NOMO-1 treated with dmso at 0.1 percent for 144 hours (cell line): ENCODE measurements around the gene VAX1.

ENCODE experiments used
- DNase-seq: peaks from one replicate; lab custom pipeline; 2025; ENCODE audit not compliant: unreplicated experiment; lab: John Stamatoyannopoulos, UW

Gene VAX1

DNA sequence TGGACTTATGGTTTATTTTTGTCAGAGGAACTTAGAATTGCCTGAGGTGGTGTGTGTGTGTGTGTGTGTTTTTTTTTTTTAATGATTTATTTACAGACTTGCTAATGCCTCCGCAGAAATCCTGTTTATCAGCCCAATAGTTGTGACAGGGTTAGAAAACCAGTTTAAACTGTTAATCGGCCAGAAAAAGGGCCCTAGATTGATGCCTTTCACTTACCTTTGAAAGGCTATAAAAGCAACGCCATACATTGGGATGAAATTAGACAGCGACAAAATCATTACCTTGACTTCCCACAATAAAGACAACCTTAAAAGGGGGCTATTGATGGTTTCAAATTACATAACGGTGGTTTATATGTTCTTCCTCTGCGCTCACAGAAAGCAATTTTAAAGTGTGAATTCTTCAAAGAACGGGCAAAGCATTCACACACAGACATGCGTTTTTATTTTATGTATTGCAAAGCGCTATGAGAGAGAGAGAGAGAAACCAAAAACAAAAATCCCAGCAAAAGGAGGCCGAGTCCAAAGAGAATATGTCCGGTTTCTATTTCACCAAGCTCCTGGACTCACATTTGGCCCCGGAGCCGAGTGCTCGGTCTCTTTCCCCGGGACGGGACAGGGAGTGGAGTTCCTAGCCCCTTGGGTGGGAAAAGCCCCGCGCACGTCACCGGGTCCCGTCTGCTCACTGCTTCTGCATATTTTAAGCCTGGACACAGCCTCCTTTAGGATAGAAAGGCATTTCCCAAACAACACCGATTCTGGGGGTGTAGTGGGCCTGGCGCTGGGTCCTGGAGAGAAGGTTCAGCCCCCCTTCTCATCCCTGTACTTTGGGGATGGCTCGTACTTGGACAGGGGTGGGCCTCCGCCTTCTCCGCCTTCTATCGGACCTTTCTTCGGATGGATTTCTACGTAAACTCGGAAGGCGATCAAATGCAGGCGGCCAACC lies 26.8 kb upstream of the VAX1 start:
- DNase-seq, result no peak

DNA sequence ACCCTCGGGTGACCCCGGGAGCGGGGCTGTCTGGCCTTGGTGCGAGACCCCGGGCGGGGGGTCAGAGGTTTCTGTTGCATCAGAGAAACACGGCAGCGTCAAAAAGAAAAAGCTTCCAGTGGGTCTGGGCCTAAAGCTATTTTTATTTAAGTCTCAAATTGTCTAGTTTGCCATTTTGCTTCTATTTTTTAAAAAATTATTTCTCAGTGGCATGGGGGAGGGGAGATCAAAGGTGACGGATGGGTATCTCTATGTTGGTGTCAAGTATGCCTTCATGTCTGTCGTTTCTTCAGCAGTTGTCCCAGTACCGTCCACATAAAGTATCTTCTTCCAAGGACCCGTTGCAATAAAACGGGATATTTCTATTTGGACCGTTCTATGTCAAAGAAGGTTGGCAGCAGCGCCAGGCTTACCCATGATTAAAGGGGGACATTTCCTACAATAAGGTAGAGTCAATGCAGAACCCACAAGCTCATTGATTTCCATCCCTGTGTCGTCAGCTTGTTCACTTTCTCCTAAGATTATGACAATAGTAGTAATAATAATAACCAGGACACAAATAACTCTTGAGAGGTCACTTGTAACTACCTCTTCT lies 26.0 kb upstream of the VAX1 start:
- no peak for DNase-seq

DNA sequence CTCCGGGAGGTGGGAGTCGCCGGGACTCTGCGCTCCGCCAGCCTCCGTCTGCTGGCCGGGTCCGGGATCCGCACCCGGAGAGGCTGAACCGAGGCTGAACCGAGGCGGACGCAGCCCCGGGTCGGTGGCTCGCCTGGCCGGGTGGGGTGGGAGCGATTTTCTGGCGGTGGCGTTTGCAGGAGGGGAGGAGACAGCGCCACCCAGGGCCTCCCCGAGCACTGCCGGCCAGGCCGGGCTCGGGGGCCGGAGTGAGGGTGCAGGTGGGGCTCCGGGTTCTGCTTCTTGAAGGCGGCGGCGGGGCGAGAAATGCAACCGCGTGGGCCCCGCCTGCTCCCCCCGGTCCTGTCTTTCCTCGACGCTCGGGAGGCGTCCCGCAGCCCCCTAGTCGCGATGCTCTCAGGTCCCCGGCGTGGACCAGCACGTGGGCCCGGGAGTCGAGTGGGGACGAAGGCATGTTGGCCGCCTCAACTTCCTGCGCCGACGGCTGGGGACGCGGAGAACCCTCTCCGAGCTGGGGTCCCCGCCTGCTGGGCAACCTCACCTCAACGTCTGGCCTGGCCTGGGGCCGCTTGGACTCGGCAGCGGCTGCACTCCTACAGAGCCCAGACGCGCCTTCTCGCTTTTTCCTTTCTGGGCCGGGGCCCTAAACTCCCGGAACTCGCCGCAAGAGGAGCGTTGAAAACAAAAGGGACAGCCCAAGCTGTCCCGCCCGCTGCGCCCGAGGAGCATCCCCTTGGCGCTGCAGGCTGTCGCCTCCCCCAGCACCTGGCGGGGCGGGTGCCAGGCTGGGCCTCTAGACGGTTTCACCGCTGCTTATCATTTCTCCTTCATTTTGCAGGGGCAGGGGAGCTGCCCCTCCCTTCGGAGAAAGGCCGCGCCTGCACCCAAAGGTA lies 25.2 kb upstream of the VAX1 start:
- DNase-seq, result no peak

DNA sequence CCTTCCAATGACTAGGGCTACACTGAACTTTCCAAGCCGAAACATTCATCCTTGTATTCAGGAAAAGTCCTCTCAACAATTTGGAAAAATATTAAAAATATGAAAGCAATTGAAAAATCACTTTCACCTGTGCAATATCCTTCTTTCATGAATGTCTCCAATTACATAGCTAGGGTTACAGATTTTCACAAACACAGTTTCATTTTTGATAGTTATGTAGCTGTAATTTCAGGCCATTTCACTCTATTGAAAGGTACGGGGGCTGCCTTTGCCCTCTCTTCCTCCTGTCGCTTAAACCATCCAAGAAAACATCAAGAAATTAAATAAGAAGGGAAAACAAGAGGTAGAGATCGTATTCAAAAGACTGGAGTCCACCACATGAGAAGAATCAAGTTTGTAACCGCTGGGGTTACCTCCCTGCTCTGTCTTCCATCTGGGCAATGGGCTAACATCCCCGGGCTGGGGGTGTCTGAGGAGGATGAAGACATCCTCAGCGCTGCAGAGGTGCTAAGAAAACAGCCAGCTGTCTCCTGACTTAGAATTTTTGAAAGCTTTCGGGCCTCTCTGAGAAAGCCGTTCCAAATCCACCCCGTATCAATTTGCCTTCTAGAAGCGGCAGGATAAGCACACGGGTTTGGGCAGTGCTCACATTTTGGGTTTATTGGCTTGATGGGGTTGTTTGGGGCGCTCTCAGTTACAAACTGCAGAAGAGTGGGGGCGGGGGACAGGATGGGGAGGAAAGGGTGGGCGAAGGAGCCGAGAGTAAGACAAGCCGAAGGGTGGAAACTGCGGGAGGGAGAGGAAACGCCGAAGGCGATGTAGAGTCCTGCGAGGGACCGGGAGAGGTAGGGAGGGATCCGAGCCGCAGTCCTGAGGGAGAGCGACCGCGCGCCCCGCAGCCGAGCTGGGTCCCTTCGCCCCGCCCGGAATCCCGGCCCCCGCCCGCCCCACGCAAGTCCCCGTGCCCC lies 24.3 kb upstream of the VAX1 start:
- no peak for DNase-seq

DNA sequence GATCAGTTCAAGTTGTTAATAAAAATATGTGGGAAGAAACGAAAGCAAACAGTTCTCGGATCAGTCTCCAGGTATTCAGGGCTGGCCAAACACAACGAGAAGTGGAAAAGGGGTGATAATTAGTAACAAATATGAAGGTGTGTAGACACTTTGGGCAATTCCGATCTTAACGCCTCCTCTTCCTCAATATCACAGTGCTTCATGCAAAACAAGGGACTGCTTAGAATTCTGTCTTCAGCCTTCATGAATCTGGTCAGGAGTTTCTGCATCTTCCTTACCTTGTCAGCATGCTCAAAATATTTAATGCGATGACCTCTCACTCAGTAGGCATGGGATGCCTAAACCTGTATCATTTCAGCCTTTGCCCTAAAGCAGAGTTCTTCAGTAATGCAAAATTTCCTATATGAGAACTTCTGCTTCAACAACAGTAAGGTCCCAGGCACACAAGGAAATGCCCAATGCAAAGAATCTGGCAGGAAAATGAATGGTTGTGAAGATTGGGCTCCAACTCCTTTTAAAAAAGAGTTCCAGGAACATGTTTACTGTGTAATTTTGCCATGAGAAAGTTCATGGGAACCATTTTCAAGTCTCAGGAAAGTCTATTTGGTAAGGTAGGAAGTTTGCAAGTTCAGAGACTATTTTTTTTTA lies 23.4 kb upstream of the VAX1 start:
- DNase-seq, result no peak

DNA sequence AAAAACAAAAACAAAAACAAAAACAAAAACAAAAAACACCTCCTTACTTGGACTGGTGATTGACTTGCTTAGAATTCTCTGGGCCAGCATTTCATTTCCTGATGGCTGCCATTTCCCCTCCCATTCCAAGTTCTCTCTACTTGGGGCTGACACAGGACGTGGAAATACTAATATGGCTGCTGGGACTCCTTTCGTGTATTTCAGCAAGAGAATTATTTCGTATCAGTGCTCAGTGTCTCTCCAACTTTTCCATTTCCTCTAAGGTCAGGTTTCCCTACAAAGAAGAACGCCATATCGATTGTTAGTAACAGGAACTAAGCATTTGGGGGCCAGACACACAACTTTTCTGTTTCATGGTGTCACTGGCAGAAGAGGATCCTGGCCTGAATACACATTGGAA lies 22.5 kb upstream of the VAX1 start:
- DNase-seq, result no peak

DNA sequence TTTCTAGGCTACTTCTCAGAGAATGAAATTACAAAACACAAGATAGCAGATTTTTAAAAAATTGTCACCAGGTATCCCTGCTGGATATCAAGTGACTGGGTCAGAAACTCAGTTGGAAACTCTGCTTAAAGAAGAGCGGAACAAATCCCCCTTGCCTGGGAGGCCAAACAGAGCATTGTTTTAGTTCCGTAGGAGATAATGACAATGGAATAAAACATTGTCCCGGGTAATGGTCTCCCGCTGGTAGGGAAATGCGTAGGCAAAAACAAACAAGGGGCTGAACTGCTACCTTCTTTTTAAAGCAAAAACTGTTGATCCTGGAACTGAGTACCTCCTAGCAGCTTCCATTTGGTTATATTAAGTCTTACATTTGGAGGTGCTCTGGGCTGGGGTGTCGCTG lies 21.3 kb upstream of the VAX1 start:
- DNase-seq, result no peak

DNA sequence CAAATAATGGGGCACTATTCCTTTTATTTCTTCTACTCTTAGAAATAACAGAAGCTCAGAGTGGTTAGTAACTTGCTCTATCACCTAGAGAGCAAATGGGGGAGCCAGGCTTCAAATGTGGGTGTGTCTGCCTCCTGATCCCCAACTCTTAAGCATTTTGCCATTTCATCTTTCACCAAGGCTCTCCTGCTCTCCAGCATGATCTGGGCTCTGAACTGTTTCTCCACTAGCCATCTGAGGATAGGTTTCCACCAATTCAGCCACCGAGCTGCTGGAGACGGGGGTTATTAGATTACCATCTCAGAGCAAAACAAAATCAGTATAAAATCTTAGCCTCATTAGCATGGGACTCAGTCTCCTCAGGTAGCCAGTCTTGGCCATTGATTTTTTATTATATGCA lies 20.2 kb upstream of the VAX1 start:
- DNase-seq, result no peak

DNA sequence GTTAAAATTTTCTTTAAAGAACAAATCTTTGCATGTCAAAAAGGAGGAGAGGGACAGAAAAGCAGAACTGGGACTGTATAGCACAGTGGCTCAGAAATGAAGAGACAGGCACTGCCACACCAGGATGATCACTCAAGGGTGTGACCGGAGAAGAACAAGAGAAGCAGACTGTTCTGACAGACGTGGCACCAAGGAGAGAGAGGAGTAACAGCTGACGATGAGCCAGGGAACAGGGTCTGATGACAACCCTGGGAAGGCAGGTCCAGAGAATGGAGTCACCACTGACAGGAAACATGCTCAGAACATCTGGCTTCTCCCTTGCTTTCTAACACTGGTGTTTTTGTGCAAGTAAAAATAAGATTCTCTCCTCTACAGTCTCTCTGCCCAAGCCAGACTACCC lies 14.6 kb upstream of the VAX1 start:
- DNase-seq, result no peak

DNA sequence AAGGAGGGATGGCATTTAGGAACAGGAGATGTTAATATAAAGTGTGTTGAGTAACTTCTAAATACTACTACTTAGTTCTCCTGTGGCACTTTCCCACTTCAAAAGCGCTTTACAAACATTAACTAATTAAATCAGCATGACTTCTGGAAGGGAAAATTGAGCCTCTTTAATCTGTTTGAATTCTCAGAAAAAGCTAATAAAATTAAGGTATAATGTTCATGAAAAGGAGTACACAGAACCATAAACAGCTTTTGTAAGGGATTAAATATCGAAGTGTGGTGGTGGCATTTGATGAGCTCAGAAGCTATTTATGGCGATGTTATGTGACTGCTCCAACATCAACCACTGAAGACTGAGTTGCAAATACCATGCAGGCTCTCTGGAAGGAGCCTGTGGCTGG lies 10.2 kb upstream of the VAX1 start:
- DNase-seq, result no peak

DNA sequence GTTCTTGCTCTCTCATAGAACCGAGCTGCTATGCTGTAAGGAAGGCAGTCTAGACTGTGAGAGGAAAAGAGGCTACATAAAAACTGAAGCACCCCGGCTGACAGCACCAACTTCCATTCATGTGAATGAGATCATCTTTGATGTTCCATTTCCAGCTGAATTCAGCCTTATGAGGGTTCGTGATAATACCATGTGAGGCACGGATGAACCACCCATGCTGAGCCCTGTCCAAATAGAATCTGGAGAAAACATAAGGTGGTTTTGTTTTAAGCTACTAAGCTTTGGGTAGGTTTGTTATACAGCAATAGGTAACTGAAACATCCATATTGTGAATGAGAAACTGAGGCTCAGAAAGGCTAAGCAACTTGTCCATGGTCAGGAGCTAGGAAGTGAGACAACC lies 6.9 kb upstream of the VAX1 start:
- no peak for DNase-seq

DNA sequence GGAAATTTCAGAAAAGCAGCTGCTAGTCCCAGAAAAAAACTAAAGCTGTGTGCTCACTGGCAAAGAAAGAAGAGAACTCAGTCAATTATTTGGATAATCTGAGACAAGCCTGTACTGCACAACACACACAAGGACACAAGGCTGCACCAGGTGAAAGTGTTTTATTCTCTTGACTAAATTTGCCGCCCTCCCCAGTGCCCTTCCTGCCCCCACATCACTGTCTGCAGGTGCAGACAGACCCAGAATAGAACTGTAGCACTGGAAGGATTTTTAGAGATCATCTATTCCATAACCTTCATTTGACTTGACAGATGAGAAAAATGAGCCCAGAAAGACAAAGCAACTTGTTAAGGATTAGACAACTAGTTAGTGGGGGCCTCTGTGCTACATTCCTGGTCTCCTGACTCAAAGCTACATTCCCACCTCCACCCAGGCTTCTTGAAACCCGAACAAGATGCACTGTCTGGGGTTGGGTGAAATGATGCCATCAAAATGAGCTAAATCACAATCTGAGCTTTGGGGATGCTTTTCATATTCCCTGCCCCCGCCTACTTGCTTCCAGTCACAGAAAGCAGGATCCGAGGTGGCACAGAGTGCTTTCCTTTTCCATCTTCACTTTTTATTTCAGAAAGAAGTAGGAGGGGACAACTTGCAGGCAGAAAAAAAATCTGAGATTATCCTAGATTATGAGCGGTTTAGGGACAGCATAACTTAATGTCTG lies 5.2 kb upstream of the VAX1 start:
- DNase-seq, result no peak

DNA sequence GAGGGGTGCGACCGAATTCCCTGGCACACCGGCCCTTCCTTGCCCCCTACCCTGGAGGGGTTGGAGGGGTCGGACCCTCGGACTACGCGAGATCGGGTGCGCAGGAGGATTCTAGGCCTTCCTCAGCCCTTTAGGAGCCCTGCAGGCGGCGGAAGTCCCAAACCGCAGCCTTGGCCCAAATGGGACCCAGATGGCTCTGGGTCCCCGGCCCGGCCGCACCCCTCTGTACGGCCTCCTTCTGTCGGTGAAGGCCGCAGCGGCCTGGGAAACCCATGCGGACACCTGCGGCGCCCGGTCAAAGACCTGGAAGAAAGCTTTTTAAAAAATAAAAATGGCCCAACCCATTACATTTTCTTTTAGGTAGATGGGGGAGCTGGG lies 2.4 kb upstream of the VAX1 start:
- no peak for DNase-seq

DNA sequence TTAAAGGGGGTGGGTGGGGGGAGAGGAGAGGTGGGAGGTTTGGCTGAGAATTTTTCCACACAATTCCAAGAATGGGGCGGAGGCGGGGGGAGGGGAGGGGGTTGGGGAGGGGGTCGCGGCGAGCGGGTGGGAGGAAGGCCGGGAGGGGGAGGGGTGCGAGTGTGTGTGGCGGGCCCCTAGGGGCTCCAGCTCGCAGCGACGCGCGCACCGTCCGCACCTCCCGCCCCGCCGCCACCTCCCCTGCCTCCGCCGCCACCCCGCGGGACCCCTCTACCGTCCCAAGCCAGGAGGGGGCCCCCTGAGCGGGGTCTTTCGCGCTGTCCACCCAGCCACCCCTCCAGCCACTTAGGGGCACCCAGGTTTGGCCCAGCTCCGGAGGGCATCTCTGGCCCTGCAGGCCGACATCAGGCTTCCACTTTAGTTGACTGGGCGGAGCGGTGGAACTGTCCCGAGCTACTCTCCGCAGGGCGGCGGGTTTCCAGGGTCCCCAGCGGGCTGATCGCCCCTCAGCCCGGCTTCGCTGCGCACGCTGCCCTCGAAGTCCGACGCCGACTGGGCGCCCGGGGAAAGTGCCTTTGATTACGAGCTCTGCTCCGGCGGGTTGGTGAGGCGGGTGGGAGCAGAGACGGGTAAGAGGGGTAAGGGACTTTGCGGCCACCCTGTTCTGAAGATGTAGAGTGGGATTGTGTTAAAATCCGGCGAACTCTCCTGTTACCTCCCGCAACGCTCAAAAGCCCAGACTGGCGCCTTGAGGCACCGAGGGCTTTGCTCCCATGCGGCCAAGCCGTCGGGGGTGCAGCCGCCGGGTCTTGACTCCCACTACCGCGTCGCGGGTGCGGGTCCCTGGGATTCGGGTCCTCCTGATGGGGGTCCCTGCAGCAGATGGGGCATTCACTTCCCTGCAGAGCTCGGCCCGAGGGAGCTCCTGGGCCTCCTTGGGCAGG lies 1.8 kb upstream of the VAX1 start:
- DNase-seq, result no peak

DNA sequence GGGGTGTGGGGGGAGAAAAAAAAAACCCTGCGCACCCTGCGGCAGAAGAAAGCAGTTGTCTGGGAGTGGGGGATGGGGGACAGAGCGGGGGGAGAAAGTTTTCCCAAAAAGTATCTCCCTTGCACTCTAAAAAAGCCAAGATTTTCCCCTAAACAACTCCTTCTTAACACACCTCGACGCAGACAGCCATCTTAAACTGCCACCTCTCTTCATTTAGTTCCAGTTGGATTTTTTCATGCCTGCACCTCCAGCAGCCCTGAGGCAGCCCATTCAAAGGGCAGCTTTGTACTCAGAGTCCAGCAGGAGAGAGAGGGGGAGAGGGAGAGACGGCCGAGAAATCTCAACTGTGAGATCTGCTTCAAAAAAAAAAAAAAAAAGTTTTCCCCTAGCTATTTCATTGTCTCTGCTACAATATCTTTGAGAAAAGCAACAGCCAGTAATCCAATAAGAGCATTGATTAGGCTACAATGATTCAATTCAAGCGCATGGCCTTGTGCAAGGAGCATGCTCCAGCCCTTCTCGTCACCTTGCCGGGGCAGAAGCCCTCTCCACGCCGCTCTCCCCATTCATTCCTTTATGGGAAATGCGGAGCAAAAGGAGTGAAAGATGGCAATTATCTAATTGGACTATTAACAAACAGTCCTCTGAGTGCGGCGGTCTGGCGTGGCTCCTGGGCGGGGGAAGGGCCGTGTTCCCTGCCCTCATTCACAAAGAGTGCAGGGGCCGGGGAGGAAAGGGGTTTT lies 939 bp upstream of the VAX1 start:
- DNase-seq, result no peak

DNA sequence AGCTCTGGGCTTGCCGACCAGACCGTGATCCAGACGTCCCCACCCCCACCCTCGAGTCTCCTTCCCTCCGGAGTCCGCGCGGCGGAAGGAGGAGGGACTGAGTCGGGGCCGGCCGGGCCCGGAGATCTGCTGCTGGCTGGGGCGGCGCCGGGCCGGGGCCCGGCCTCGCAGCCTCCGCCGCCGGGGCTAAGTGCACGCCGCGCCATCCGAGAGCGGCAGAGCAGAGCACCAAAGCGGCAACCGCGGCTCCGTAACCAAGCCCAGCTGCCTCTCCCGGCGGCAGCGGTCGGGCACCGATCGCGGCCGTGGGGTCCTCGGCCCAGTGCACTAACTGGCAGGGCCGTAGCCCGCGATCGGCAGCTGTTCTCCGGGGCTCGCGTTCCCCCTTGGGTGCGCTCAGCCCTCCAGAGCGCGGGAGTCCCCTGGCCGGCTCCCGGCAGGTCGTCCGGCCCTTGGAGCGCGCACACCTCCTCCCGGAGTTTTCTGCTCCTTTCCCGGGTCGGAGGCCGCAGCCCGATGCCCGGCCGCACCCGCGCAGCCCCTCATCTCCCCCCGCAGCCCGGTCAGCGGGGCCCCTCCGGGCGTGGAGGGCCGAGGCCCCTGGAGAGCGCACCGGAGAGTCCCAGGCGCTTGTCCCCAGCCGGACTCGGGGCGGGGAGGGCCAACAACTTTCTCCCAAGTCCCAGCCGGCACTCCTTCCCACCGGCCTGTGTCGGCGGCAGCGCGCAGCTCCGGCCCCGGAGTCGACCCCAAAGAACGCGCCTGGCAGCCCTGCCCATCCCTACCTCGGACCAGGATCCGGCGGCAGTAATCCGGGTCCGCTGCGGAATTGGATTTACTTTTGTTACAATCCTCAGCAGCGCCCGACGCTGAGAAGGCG lies 799 bp downstream of the VAX1 start:
- no peak for DNase-seq
